Hypothalamus (tissue), 51 donors: ENCODE measurements around the gene GMCL1.
A peak's percentile ranks its signal among the peaks of the same experiment; 100 is the strongest.
"Not testable (repeated sequence)": the region's sequence is repeated elsewhere in the genome, so short reads cannot be mapped to it uniquely, and the experiment has no call there.

Experiments used
- DNase-seq, 51 donors: peaks; one replicate each; lab custom pipeline; 2025; lab: John Stamatoyannopoulos, UW

Gene GMCL1

DNA sequence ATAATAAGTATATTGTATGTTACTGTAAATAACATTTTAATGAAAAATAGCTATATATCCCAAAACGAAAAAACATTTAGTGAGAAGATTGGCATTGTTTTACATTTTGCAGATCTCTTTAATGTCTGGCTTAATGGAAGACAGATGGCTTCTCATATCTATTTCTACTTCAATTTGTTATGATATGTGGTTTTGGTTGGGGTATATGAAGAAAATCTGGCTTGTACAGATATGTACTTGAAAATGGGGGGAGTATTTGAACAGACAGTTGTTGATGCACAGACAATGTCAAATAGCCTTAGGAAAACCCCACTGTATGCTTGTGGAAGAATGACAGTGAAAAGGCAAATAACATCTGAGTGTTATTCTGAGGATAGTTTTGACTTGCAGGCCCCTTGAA is 23.6 kb upstream of the GMCL1 start:
- DNase-seq, result no peak

DNA sequence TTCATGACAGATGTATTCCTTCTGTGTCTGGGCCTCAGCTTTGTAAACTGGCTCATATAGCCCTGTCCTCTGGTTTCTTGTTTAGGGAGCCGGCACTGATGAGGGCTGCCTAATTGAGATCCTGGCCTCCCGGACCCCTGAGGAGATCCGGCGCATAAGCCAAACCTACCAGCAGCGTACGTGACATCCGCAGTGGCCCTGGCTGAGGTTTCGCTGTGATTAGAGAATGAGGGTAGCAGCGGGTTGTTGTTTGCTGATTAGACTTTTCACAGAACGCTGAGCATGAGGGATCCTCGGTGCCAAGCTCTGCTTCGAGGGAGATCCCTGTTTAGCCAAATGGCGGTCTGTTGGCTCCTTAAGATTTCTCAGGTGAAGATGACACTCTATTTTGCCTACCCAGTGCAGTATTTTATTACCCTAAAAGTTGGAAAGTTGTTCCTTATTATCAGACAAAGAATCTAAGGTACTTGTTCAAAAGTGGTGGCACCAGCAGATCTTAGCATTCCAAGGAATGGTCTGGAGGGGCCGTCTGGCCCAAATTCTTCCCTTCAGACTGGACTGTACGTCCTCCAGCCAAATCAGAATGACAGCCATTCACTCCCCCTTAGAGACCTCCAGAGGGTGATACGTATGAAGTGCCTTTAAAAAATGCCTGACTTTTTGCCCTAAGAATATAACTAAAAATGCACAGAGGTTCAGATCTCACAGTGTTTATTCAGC is 21.5 kb upstream of the GMCL1 start:
- no peak for DNase-seq

DNA sequence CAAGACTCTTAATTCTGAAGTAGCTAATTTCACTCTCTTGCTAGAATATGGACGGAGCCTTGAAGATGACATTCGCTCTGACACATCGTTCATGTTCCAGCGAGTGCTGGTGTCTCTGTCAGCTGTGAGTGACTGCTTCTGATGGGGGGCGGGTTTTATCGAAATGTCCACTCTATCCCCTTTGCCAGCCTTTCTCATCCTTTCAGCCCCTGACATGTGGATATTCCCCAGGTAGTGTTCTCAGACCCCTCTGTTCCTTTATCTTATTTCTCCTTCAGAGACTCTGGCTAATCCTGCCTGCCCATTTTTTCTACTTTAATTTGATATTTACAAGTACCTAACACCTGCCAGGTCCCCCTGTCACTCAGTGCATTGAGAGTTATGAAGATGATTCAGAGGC is 18.9 kb upstream of the GMCL1 start:
- no peak for DNase-seq

DNA sequence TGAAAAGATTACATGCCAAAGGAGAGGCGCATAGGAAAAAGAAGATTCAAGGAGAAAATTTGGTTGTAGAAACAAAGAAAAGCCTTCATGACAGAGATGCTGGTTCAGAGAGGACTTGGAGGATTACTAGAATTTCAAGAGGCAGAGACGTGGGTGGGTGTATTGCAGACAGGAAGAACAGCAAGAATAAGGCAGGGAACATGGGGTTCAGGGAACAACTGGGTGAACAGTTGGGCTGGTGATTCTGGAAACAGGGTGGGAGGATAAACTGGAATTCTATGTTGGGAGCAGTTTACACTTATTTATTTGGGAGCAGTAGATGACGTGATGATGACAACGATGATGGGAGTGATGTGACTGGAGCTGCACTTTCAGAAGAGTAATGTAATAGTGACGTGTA is 18.4 kb upstream of the GMCL1 start:
- peak in 2 of 51 donors; percentile 21 to 31 for DNase-seq

DNA sequence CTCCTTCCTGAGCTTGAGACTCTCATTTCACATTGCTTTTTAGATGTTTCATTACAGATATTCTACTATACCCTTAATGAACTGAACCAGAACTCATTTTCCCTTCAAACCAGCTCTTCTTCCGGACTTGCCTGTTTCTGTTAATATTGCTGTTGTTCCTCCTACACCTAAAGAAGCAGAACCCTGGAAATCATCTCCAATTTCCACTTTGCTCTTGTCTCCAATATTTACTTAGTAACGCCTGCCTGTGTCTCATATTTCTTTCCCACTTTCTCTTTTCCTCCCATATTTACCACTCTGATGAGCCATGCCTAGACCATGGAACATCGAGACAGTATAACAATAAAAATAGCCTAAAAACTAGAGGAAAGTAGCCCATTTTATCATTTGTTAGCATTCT is 17.9 kb upstream of the GMCL1 start:
- no peak for DNase-seq

DNA sequence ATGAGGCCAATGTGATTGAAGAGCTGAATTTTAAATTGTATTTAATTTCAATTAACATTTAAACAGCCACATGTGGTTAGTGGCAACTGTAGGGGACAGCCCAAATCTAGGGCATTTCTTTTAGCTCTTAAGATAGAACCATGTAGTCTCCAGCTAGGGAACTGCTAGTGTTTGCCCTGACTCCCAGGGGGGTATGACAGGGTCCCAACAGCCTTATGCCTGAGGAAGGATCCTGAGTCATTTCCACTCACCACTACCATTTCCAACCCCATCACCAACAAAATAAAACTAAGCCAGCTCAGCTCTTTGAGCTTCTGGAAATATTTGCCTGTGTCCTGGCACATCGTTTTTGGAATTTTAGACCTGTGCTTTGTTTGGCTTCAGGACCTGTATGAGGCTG is 13.7 kb upstream of the GMCL1 start:
- DNase-seq, result no peak

DNA sequence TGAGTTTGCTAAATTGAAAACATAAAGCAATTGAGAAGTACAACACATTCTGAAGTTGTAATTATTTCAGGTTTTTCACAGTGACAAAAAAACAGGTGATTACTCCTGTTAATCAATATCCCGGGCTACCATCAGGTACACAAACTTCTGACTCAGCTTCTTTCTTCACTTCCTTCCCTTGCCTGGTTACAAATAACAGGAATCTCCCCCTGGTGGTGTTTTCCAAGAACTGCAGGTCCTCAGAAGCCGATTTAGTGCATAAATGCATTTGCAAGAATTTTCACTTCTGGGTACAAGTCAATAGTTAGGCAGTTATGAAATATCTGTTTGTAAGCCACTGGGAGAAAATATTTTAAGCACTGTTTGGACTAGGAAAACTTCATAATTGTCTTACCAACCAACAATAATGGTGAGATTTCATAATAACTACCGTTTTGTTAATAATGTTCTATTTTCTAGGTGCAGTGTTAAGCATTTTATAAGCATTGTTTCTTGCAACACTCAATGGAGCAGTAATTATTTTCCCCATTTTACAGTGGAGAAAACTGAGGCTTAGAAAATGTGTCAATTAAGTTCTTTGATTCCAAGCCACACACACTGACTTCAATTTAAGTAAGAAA is 12.4 kb upstream of the GMCL1 start:
- DNase-seq, result peak in 34 of 51 donors; percentile 1 to 86 (median 54)

DNA sequence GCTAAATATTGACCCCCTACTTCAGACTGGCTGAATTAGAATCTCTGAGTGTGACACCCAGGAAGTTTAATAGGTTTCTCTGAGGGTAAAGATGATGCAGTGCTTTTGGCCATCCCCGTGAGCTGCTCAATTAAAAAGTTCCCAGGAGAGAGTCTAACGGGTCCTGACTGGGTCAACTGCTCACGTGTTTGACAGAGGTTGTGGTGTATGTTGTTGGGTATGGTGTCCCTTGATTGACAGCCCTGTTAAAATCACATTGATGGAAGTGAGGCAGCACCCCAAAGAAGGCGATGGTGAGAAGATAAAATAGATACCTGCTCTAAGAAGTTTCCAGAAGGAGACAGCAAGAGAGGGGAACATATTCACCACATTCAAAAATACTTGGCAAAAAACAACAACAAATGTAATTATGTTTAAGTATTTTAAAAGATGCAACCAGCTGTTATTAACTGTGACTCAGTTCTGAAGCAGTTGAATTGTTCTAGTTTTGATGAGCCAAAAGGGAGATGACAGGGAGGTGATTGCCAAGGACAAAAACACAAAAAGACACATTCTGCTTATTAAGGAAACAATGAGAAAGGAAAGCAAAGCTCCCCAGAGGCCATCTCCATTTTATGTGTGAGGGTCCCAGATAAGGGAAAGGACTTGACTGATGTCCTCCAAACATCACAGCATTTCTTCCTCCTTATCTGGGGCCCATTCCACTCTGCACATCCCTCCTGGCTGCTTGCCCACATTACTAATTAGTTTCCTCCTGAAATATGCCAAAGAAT is 11.5 kb upstream of the GMCL1 start:
- peak in 1 of 51 donors; percentile 5 for DNase-seq

DNA sequence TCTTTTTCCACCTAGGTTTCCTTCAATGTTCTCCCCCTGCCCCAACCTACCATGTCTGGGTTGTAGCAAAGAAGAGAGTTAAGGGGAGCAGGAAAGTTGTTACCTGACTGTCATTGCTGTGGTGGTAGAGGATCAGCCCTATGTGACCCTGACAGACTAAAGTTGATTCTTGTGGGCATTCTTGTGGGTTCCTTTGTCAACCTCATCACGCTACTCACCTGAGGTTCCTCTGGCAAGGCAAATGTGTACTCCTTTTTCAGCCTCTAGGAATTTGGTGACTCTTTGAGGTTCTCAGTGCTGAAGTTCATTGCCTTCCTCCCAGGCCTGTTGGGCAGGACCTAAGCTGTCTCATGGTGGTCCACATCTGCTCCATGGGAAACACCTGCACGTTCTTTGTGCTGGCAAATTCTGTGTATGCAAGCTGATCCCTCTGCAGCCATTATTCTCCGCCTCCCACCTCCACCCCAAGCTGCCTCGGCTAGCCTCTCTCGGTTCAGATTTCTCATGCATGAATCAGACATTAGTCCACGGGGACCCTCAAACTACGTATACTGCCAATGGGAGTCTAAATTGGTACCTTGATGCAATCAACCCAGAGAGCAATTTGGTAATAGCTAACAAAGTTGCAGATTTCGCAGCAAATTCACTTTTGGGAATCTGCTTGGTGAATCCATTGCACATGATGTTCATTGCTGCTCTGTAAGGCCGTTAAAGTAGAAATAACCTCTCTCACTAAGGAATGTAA is 1.5 kb upstream of the GMCL1 start:
- DNase-seq, result no peak

DNA sequence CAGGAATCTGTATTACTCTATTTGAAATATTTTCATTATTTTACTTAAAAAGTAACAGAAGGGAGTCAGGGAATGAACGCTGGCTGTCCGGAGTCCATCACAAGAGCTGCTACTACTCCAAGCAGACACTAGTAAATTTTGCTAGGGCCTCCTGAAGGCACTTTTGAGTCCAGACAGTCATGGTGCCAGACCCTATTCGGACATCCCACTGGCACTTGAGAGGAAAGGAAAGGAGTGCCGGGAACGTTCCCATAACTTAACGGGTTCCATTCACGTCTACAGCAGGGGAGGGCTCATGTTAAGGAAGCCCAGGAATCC is 563 bp upstream of the GMCL1 start:
- peak in 1 of 51 donors; percentile 38 for DNase-seq

DNA sequence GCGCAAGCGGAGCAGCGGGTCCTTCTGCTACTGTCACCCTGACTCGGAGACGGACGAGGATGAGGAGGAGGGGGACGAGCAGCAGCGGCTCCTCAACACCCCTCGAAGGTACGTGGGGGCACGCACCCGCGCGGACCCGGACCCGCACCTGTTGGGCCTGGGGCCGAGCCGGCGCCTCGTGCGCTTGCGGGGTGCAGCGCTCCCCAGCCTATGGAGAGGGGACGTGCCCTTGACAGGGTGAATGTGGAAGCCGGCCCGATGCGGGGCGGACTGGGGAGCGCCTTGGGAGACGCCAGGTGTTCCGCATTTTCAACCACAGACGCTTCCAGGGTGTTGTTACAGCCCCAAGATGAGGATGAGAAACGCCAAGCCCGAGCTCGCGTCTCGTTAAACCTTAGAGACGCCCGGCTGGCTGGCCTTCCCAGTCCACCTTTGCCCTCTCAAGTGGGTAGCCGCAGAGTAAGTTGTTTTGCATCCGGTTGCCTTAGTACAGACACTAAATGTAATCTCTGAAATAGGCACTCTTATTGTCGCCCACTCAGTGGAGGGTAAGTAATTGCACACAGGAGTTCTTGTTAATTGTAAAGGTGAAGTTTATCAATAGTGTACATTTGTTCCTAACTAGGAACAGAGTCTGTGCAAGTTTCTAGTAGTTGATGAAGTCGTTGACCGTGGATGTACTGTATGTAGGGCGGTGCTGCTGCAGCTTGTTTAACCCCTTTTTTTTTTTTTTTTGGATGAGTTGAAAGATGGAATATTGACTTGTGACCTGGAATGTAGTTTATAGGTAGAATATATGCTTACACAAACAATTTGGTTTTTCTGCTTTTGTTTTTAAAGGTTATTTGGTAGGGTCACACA is 815 bp downstream of the GMCL1 start:
- peak in 14 of 51 donors; percentile 17 to 47 (median 26) for DNase-seq

DNA sequence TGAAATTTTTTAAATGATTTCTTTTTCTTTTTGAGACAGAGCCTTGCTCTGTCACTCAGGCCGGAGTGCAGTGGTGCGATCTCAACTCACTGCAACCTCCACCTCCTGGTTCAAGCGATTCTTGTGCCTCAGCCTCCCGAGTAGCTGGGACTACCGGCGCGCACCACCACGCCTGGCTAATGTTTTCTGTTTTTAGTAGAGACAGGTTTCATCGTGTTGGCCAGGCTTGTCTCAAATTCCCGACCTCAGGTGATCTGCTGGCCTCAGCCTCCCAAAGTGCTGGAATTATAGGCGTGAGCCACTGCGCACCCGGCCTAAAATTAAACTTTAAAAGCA is 1.4 kb downstream of the GMCL1 start:
- not testable (repeated sequence) for DNase-seq

DNA sequence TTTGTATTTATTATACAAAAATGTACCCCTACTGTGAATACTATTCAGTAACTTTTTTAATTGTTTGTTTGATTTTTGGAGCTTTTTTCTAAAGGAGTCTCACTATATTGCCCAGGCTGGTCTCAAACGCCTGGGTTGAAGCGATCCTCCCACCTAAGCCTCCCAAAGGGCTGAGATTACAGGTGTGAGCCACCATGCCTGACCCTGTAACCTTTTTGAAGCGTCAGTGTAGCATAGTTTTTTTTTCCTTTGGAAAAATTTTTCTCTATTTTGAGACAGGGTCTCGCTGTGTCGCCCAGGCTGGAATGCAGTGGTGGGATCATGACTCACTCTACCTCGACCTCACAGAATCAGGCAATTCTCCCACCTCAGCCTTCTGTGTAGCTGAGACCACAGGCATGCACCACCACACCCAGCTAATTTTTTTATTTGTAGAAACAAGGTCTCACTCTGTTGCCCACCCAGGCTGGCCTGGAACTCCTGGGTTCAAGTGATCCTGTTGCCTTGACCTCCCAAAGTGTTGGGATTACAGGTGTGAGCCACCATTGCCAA is 2.0 kb downstream of the GMCL1 start:
- no peak for DNase-seq

DNA sequence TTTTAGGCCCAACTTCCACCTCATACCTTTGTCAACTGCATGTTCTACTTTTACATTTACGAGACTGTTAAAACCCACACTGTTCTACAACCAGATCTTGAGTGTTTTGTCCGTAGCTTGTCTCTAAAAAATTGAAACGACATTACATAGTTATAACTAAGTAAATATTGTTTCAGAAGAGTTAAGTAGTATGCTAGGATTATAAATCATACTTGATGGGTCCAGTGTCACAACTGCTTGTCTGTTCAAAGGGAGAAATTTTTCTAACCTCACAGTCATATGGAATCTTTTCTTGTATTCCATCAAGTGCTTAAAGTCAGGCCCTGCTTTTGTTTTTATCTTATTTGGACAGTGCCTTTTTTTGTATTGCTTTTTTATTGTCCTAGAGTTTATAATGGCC is 4.3 kb downstream of the GMCL1 start:
- DNase-seq, result no peak

DNA sequence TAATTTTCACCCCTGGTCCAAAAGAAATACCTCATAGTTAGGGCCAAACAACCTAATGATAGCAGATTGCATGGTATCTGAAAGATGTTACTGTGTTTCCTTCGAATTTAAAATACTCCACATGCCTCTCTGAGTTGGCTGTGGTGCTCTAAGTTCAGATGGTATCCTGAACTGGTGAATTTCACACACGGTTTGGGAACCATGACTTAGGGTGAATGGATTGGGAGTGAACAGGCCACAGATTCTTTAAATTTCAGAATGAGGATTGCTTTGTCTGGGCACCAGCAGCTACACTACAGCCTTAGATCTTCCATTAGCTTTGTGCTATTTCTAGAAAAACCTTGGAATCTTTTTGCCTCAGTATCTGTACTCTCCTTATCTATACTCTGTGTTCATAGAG is 6.2 kb downstream of the GMCL1 start:
- no peak for DNase-seq

DNA sequence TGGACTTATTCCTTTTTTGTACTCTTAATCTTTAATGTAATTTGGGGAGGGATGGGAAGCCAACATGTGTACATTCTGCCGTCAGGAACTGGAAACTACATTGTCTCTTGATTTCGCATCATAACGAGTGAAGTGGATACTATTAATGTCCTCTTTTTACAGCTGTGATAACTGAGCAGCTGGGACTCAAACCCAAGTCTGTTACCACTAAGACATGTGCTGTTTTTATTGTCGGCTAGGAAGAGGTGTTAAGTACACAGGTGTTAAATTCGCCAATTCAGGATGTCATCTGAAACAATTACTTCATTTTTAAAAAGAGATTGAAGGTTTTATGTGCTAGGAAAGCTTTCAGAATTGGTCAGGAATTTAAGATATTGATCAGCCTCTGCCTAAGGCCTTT is 6.9 kb downstream of the GMCL1 start:
- no peak for DNase-seq

DNA sequence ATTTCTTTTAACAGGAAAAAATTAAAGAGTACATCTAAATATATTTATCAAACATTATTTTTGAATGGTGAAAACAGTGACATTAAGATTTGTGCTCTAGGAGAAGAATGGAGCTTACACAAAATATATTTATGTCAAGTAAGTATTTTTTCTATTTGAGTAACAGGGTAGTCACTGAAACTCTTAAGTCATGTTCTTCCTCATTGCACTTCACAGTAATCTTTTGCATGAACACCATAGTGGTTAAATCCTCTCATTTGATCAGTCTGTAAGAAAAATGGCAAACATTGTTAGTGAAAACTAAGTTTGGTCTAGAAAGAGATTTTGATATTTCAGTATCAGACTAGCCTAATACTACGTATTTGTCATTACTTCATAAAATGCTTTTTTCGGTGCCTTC is 8.1 kb downstream of the GMCL1 start:
- no peak for DNase-seq

DNA sequence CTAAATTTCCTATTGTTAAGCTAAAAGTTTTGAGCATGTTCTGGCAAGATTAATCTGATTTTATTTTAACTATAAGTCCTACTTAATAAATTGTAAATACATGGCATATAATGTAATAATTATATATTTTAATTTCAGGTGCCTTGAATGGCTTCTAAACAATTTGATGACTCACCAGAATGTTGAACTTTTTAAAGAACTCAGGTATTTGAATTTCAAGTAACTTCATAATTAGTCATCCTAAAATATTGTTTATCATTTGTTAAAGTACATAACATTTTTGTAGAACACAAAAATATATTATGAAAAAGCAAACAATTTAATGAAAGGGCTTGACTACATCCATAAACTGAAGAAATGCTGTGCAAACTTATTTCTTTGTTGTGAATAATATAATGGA is 14.5 kb downstream of the GMCL1 start:
- no peak for DNase-seq

DNA sequence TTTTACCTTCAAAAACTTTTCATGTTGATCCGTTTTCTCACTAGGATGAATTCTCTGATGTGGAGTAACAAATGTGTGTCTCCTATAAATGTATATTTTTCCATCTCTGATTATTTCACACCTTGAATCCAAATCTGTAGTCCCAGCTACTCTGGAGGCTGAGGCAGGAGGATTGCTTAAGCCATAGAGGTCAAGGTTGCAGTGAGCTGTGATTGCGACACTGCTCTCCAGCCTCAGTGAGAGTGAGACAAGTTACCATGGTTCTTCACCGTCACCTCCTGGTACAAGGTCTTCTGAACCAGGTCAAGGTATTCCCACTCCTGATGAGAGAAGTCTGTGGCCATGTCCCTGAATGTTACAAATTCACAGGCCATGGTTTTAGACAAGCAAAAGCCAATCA is 15.1 kb downstream of the GMCL1 start:
- no peak for DNase-seq
